Endothelial cell of umbilical vein (primary cell): ENCODE data around the gene HDAC10. TPM values are rescaled to one million over a fixed set of nuclear protein-coding genes. Genes with fewer than 3 reads are reported as not detected.

Experiments used
- BruUV-seq: library from RNA; stranded (reverse); fragments of 400-500 nt; replicated peaks from 2 replicates; lab custom pipeline; 2021; lab: Mats Ljungman, UMichigan
- CTCF ChIA-PET: fragments of 300-600, 350-600 bp; sonication (Branson Sonifier 250); formaldehyde crosslinking; loops from one replicate; lab custom pipeline; 2021; ENCODE audit warnings: antibody characterized with exemption, inconsistent platforms; lab: Charles Lee
- POLR2A ChIA-PET: fragments of 300-600, 350-600 bp; sonication (Branson Sonifier 250); formaldehyde crosslinking; loops from one replicate; lab custom pipeline; 2021; ENCODE audit warnings: antibody characterized with exemption, inconsistent platforms; lab: Charles Lee
- DNase-seq: peaks from one replicate; pipeline ENCODE4 v3.0.0-alpha.2; 2011; ENCODE audit warnings: low read depth, low spot score
- FAIRE-seq: peaks from 2 replicates; lab custom pipeline; 2011; peaks lifted over from hg19 to GRCh38; lab: Jason Lieb, UNC
- H2AFZ ChIP-seq: 2 replicates; pipeline ENCODE4 v1.6.0; 2012; ENCODE audit warnings: low read depth, low read length, control low read depth, inconsistent platforms
- H3K27ac ChIP-seq: 2 replicates; pipeline ENCODE4 v1.5.1; 2011; ENCODE audit warnings: low read depth, mild to moderate bottlenecking, control low read depth, low read length, moderate library complexity; ENCODE audit not compliant: insufficient read depth
- H3K27me3 ChIP-seq, 2 experiments: 2 replicates each; pipeline versions ENCODE4 v1.6.0 to v1.6.1; 2011; ENCODE audit warnings: low read length in 2 of 2, mixed read lengths in 1 of 2; ENCODE audit not compliant: control insufficient read depth in 2 of 2, insufficient read depth in 2 of 2
- H3K36me3 ChIP-seq, 2 experiments: 2 replicates in 1 of 2; 3 replicates in 1 of 2; pipeline ENCODE4 v1.5.1; 2011; ENCODE audit warnings: low read length in 2 of 2, mild to moderate bottlenecking in 1 of 2, moderate library complexity in 1 of 2; ENCODE audit not compliant: control insufficient read depth in 2 of 2, insufficient read depth in 2 of 2; ENCODE audit errors: extremely low read depth in 1 of 2
- H3K4me1 ChIP-seq: 3 replicates; pipeline ENCODE4 v1.5.1; 2011; ENCODE audit warnings: mild to moderate bottlenecking, low read length; ENCODE audit not compliant: control insufficient read depth, insufficient read depth; ENCODE audit errors: extremely low read depth
- H3K4me2 ChIP-seq: 2 replicates; pipeline ENCODE4 v1.6.1; 2011; ENCODE audit warnings: low read length, control low read depth, mixed read lengths; ENCODE audit not compliant: insufficient read depth
- H3K4me3 ChIP-seq, 3 experiments: fragments of 200-600 bp in 1 of 3; sonication (generic), shearing (Covaris generic) in 1 of 3; replicated peaks in 1 of 3; 2 replicates each; pipeline ENCODE4 v1.5.1; 2011 to 2016; ENCODE audit warnings: control low read depth in 3 of 3, low read length in 3 of 3, mild to moderate bottlenecking in 2 of 3, inconsistent platforms in 1 of 3, low read depth in 1 of 3, moderate library complexity in 1 of 3; ENCODE audit not compliant: insufficient read depth in 1 of 3
- H3K79me2 ChIP-seq: 2 replicates; pipeline ENCODE4 v1.6.0; 2012; ENCODE audit warnings: low read length, inconsistent platforms; ENCODE audit not compliant: control insufficient read depth, insufficient read depth
- H3K9ac ChIP-seq: replicated peaks from 2 replicates; pipeline ENCODE3; 2011; ENCODE audit warnings: low read length, control low read depth; ENCODE audit not compliant: insufficient read depth; ENCODE audit errors: extremely low read depth
- H3K9me1 ChIP-seq: replicated peaks from 3 replicates; pipeline ENCODE4 v1.6.0; 2011; ENCODE audit warnings: mild to moderate bottlenecking, low read length; ENCODE audit not compliant: control insufficient read depth, insufficient read depth; ENCODE audit errors: extremely low read depth
- H3K9me3 ChIP-seq: replicated peaks from 2 replicates; pipeline ENCODE4 v1.5.1; 2012; ENCODE audit warnings: low read length, inconsistent platforms; ENCODE audit not compliant: control insufficient read depth, insufficient read depth
- H4K20me1 ChIP-seq: replicated peaks from 2 replicates; pipeline ENCODE3; 2011; ENCODE audit warnings: mild to moderate bottlenecking, low read length; ENCODE audit not compliant: control insufficient read depth, insufficient read depth; ENCODE audit errors: extremely low read depth
- FOS ChIP-seq: IDR thresholded peaks from 2 replicates; pipeline ENCODE4 v1.6.1; 2011; ENCODE audit warnings: mild to moderate bottlenecking, low read length, moderate library complexity, borderline replicate concordance; ENCODE audit not compliant: insufficient read depth
- GATA2 ChIP-seq: IDR thresholded peaks from 2 replicates; pipeline ENCODE4 v1.7.0; 2011; ENCODE audit warnings: low read depth, mild to moderate bottlenecking, moderate library complexity, mixed read lengths, low read length; ENCODE audit not compliant: insufficient read length, insufficient read depth
- JUN ChIP-seq: IDR thresholded peaks from 2 replicates; pipeline ENCODE4 v1.6.1; 2011; ENCODE audit warnings: borderline replicate concordance, low read depth; ENCODE audit not compliant: insufficient read length, insufficient read depth
- MYC ChIP-seq: IDR thresholded peaks from one replicate; pipeline ENCODE4 v1.6.1; 2011; ENCODE audit warnings: mild to moderate bottlenecking, low read depth, low read length
- POLR2A ChIP-seq: IDR thresholded peaks from 2 replicates; pipeline ENCODE4 v1.6.1; 2012; ENCODE audit warnings: low read depth, mild to moderate bottlenecking, control low read depth, low read length
- POLR2AphosphoS5 ChIP-seq: IDR thresholded peaks from 2 replicates; pipeline ENCODE4 v1.6.1; 2012; ENCODE audit warnings: low read depth, mild to moderate bottlenecking, control low read depth, low read length, moderate library complexity; ENCODE audit not compliant: insufficient read depth
- dilution Hi-C: fragments of 300-500 bp; cut with MboI; formaldehyde crosslinking; loops from one replicate; pipeline ENCODE4 v1.15.0; 2019; ENCODE audit warnings: low sequenced_read_pairs; ENCODE audit not compliant: extremely low pct_ligation_motif_present
- intact Hi-C: fragments of 100-400 bp; cut with micrococcal nuclease; formaldehyde crosslinking; loops from one replicate; pipeline ENCODE4 v1.10.0; 2022
- polyA plus RNA-seq, 4 experiments: library from polyadenylated mRNA; depleted of rRNA in 3 of 4; stranded (reverse) in 3 of 4; unstranded in 1 of 4; fragments of >200 nt; gene quantifications; 2 replicates each; pipeline versions ENCODE4 v1.2.1 to v1.2.3, GENCODE V29; 2011 to 2012; ENCODE audit warnings: missing spikeins in 1 of 4
- total RNA-seq: library from RNA; stranded (reverse); gene quantifications from 2 replicates; pipeline ENCODE4 v1.2.3, GENCODE V29; 2021
- TF ChIP-seq, protein P1 (sequence below): IDR thresholded peaks from 2 replicates; pipeline ENCODE4 v1.6.1; 2011; ENCODE audit not compliant: insufficient read depth, insufficient read length
- TF ChIP-seq, protein P2 (sequence below), 2 donors: IDR thresholded peaks; 1 replicate in 1 of 2; 2 replicates in 1 of 2; pipeline ENCODE4 v1.5.1; 2011; ENCODE audit warnings: low read length in 2 of 2, mild to moderate bottlenecking in 2 of 2, moderate library complexity in 2 of 2, control low read depth in 1 of 2, inconsistent platforms in 1 of 2, low read depth in 1 of 2; ENCODE audit not compliant: insufficient read depth in 1 of 2; ENCODE audit errors: extremely low read depth in 1 of 2

Gene HDAC10
- total and polyA plus RNA-seq, 2 donors (not counting 3 experiments of a cell fraction or from before 2014, with no cell fraction given), result 32.6 to 47.0 TPM

DNA sequence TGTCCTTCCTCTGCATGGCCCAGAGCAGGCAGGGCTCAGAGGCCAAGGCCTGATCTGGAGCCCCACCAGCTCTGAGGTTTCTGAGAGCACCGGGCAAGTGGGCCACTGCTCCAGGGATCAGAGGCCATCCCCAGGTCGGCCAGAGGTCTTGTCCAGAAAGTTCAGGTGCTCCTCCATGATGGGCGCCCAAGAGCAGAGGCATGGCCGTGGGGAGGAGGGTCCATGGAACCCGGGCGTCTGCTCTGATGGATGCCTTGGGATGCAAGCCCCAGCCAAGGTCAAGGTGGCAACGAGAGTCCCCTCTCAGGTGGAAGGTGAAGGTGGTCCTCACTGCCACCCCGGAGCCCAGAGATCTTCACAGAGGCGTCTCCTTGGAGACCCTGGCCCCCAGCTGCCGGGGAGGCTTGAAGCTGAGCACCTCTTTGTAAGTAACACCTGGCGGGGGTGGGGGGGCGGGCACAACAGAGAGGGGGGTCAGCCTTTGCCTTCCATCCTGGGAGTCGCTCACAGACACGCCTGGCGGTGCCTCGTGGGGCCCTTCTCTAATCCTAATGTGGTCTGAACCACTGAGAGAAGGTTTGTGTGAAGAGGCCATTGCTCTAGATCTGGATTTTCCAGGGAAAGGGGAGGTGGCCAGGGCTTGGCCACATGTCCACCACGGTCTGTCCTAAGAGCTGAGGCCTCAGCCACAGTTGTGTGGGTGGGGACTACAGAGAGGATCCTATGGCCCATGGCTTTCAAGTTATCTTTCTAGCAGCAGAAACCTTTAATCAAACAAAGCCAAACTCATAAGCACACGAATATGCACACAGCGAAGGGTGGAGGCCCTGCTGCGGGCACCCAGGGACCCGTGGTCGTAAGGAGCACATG lies 2.2 kb upstream of the HDAC10 start:
- Histone ChIP-seq H2AFZ (no peak overlapping the region), H4K20me1 (no peaks in the 10 kb centered on the region), H3K36me3 (peaks cover 0 to 36% of the 10 kb centered on the region in 2 experiments), H3K79me2 (peaks cover 2% of the 10 kb centered on the region), H3K9me3 (no peaks in the 10 kb centered on the region), H3K4me1 (peaks cover 11% of the 10 kb centered on the region), H3K4me3 (no peak overlapping the region), H3K27me3 (no peaks in the 10 kb centered on the region), H3K4me2 (no peak overlapping the region), H3K9me1 (no peaks in the 10 kb centered on the region), H3K27ac (no peak overlapping the region), H3K9ac (no peak overlapping the region)
- BruUV-seq, result no TSS peak
- intact Hi-C loops, result no loop called here
- FAIRE-seq (no peak), DNase-seq (no peak)
- POLR2A ChIA-PET, result no interaction called here
- dilution Hi-C loops, result no loop called here
- CTCF ChIA-PET, result interaction anchor here (0.7 to 4.2 kb wide), 22 partner anchors 9 to 273 kb away, joined by 3 to 60 read pairs (median 5); partner anchors contain the start of genes DENND6B, MAPK11, MAPK12 and SCO2
- TF ChIP-seq POLR2AphosphoS5 (no peak), FOS (no peak), GATA2 (no peak), POLR2A (no peak), JUN (no peak), MYC (no peak)
- TF ChIP-seq, protein P1, sequence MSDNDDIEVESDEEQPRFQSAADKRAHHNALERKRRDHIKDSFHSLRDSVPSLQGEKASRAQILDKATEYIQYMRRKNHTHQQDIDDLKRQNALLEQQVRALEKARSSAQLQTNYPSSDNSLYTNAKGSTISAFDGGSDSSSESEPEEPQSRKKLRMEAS, result no peak
- TF ChIP-seq, protein P2, sequence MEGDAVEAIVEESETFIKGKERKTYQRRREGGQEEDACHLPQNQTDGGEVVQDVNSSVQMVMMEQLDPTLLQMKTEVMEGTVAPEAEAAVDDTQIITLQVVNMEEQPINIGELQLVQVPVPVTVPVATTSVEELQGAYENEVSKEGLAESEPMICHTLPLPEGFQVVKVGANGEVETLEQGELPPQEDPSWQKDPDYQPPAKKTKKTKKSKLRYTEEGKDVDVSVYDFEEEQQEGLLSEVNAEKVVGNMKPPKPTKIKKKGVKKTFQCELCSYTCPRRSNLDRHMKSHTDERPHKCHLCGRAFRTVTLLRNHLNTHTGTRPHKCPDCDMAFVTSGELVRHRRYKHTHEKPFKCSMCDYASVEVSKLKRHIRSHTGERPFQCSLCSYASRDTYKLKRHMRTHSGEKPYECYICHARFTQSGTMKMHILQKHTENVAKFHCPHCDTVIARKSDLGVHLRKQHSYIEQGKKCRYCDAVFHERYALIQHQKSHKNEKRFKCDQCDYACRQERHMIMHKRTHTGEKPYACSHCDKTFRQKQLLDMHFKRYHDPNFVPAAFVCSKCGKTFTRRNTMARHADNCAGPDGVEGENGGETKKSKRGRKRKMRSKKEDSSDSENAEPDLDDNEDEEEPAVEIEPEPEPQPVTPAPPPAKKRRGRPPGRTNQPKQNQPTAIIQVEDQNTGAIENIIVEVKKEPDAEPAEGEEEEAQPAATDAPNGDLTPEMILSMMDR (IDR thresholded peaks at IDR 0.05; ENCODE audit: extremely low read depth in 1 of 2, insufficient read depth in 1 of 2, low read depth in 1 of 2, low read length in 2 of 2), result no peak
